Glomerular endothelial cell (primary cell): ENCODE measurements around the gene SRGAP1. TPM values are rescaled to one million over a fixed set of nuclear protein-coding genes. Genes with fewer than 3 reads are reported as not detected.

ENCODE experiments used
- DNase-seq: peaks from one replicate; pipeline ENCODE4 v3.0.0-alpha.2; 2011; ENCODE audit warnings: low read depth, low spot score; ENCODE audit errors: extremely low read depth
- total RNA-seq: library from RNA; depleted of rRNA; stranded (reverse); fragments of >200 nt; gene quantifications from 2 replicates; pipeline ENCODE4 v1.2.3, GENCODE V29; 2015

Gene SRGAP1
- total RNA-seq, result 14.9 and 16.4 TPM in 2 replicates

DNA sequence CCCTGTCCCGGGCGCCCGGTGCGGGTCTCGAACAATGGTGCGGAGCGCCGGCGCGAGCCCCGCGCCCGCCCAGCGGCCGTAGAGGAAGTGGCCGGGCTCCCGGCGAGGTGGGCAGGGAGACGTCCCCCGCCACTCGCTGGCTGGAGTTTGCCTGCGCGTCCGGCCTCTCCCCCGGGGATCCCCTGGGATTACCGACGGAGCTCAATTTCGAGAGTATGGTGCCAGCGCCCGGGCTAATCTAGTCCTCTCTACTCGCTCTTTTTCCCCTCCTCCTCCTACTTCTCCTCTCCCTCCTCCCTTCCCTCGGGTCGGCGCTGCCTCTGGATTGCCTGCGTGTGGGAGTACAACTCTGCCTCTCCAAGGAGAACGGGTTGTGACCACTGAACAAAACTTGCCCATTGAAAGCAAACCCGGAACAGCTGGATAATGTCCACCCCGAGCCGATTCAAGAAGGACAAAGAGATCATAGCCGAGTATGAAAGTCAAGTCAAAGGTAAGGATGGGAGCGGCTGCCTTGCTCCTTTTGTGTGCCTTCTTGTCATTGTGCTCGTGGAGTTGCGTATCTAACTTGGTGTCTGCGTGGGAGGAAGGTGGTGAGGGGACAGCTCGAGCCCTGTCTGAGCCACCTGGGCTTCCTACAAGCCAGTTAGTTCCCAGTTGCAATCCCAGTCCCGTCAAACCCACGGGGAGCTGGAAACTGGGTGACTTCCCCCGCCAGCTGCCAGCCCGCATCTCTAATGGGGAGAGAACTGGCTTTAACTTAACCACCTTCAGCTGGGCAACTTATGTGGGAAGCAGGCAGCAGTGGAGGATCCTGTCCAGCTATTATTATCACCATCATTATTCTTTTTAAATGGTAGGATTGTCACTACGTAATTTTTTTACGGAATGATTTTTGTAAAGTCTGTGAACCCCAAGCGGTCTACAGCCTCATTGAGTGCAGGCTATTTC lies at the start of gene SRGAP1:
SRGAP1 (plus strand) TSS at position 310 of the 951 bp plus-strand sequence; CDS start at position 427, 117 bp downstream.
- DNase-seq, result peak; percentile 12

DNA sequence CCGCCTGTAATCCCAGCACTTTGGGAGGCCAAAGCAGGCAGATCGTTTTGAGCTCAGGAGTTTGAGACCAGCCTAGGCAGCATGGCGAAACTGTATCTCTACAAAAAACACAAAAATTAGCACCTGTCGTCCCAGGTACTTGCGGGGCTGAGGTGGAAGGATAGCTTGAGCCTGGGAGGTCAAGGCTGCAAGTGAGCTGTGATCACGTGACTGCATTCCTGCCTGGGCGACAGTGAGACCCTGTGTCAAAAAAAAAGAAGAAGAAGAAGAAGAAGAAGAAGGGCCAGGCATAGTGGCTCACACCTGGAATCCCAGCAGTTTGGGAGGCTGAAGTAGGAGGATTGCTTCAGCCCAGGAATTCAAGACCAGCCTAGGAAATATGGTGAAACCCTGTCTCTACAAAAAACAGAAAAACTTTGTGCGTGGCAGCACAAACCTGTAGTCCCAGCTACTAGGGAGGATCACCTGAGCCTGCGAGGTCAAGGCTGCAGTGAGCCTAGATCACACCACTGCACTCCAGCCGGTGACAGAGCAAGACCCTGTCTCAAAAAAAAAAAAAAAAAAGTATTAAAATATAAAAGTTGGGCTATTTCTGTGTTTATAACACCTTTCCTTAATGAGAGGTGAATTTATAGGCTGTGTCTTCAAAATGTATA lies 49.3 kb upstream of the SRGAP1 start:
- DNase-seq, result no peak

DNA sequence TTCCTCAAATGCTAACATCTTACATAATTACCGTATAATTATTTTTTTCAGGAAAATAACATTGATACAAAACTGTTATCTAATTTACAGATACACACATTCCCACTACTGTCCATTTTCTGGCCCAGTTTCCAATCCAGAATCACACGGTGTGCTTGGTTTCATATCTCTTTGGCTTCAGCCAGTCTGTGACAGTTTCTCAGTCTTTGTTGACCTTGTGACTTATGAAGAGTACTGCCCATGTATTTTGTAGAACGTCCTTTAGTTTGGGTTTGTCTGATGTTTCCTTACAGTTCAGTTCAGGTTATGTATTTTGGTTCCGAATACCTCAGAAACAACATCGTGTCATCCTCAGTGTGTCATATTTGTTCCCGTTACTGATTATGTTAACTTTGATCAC lies 48.6 kb upstream of the SRGAP1 start:
- DNase-seq, result no peak

- DNase-seq, result no peak
Measured at GRCh38 chr12:63802012-63802608, 42.4 kb upstream of the SRGAP1 start.

DNA sequence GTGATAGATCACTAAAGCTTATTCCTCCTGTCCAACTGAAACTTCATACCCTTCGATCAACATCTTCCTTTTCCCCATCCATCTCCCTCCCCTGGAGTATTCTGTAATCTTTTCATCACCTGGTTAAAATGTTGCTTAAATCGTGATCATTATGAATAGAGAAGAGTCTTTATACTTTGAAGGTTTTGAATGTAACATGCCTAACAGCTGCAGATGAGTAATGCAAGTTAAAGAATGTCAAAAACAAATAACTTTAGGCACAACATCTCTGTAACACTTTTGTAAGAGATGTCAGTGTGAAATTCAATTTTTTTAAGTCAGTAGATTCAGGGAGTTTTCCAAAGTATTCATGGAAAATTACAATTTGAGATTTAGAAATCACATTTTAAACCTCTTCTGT lies 39.8 kb upstream of the SRGAP1 start:
- no peak for DNase-seq

GRCh38 chr12:63805704-63806672 lies 38.5 kb upstream of the SRGAP1 start:
- DNase-seq, result no peak

DNA sequence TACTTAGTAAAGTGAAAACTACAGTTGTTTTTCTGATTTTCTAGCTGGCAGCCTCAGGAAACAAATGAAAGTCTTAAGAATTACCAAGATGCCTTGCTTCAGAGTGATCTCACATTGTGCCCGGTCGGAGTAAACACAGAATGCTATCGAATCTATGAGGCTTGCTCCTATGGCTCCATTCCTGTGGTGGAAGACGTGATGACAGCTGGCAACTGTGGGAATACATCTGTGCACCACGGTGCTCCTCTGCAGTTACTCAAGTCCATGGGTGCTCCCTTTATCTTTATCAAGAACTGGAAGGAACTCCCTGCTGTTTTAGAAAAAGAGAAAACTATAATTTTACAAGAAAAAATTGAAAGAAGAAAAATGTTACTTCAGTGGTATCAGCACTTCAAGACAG lies 35.9 kb upstream of the SRGAP1 start:
- no peak for DNase-seq

DNA sequence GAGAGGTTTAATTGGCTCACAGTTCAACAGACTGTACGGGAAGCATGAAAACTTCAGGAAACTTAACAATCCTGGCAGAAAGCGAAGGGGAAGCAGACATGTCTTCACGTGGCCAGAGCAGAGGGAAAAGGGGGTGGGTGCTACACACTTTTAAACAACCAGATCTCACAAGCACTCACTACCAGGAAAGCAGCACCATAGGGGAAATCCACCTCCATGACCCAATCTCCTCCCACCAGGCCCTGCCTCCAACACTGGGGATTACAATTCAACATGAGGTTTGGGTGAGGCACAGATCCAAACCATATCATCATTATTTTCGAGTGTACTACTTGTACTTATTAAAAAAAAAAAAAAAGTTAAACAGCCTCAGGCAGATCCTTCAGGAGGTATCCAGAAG lies 34.9 kb upstream of the SRGAP1 start:
- no peak for DNase-seq

- DNase-seq, result no peak
Measured at GRCh38 chr12:63811334-63811733, 33.2 kb upstream of the SRGAP1 start.

DNA sequence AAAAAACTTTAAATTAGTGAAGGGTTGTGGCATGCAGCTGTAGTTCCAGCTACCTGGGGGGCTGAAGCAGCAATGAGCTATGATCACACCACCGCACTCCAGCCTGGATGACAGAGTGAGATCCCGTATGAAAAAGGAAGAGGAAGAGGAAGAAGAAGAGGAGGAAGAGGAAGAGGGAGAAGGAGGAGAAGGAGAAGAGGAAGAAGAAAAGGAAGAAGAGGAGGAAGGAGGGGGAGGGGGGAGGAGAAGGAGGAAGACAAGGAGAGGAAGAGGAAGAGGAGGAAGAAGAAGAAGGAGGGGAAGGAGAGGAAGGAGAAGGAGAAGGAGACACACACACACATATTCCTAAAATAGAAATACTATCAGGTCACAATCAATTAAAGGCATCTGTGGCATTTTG lies 32.7 kb upstream of the SRGAP1 start:
- DNase-seq, result no peak

- no peak for DNase-seq
Measured at GRCh38 chr12:63814146-63814772, 30.2 kb upstream of the SRGAP1 start.

DNA sequence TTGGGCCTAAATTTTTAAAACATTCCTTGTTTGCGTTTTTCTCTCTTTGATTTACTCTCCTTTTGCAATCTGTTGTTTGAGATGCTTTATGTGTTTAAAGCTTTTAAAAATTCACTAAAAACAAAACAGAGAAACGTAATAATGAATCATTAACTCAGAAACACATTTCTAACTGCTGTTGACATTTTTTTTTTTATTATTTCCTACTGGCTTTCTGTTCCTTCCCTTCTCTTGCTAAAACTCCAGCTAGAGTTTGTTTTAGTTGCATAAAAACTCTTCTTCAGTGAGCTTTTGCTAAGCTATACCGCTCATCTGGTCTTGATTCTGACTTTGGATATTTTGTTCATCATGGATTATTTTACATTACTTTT lies 29.0 kb upstream of the SRGAP1 start:
- no peak for DNase-seq

DNA sequence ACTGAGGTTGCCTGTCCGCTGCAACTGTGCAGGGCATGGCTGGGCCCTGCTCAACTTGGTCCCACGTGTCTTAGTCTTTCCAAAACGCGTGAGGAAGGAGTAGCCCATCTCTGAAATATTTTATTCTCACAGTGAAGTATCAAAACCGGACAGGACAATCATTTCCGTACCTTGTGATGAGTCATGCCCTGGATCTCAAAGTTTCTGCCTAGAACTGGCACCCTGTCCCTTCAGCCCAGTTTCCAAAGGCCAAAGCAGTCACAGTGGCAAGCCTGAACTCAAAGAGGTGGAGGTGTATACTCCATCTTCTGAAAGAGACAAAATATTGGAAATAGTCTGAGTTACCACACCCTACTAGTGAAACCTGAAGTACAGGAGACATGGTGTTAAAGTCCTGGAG lies 28.5 kb upstream of the SRGAP1 start:
- DNase-seq, result no peak

DNA sequence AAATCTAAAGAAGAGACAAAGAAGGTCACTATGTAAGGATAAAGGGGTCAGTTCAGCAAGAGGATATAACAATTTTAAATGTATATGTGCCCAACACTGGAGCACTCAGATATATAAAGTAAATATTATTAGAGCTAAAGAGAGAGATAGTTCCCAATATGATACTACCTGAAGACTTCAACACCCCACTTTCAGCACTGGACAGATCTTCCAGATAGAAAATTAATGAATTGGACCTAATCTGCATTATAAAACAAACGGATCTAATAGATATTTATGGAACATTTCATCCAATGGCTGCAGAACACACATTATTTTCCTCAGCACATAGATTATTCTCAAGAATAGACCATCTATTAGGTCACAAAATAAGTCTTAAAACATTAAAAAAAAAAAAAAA lies 24.1 kb upstream of the SRGAP1 start:
- DNase-seq, result no peak

- DNase-seq, result no peak
Measured at GRCh38 chr12:63821781-63822251, 22.7 kb upstream of the SRGAP1 start.

DNA sequence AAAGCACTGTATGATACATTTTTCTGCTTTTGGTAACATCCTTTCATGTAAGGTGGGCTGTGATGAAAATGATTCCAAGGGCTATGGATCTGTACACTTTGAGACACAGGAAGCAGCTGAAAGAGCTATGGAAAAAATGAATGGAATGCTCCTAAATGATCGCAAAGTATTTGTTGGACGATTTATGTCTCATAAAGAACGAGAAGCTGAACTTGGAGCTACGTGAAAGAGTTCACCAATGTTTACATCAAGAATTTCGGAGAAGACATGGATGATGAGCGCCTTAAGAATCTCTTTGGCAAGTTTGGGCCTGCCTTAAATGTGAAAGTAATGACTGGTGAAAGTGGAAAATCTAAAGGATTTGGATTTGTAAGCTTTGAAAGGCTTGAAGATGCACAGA lies 22.1 kb upstream of the SRGAP1 start:
- no peak for DNase-seq

- DNase-seq, result no peak
Measured at GRCh38 chr12:63823040-63823439, 21.5 kb upstream of the SRGAP1 start.

DNA sequence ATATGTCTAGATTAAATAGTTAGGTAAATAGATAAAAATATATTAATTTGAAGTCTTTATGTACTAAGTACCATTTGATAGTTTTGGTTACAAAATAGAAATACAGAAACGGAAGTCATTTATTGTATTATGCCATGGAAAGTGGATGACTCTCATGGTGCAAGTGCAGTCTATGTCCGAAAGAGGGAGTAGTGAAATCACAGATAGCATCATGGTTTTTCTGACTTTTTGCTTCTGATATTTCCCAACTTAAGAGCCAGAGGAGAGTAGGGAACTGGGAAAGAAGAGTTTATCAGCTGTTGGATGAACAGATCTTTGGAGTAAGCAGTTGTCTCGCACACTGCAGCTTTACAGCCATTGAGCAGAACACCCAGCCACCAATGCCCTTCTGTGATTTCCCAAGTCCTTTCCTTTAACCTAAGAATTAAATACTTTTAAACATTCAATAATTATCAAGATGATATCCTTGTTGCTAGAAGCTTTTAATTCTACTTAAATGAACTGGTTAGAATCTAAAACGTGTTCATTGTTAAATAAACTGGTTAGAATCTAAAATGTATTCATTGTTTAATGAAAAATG lies 18.4 kb upstream of the SRGAP1 start:
- DNase-seq, result peak; percentile 60

DNA sequence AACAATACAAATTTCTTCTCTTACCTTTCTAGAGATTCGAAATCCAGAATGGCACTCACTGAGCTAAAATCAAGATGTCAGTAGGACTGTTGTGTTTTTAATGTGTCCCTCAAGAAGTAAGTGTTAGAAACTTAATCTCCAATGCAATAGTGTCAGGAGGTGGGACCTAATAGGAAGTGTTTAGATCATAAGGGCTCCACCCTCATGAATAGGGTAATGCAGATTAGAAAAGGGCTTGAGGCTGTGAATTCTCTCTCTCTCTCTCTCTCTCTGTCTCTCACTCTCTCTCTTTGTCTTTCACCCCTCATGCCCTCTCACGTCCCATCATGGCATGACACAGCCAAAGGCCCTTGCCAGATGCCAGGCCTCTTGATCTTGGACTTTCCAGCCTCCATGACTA lies 15.6 kb upstream of the SRGAP1 start:
- DNase-seq, result no peak

DNA sequence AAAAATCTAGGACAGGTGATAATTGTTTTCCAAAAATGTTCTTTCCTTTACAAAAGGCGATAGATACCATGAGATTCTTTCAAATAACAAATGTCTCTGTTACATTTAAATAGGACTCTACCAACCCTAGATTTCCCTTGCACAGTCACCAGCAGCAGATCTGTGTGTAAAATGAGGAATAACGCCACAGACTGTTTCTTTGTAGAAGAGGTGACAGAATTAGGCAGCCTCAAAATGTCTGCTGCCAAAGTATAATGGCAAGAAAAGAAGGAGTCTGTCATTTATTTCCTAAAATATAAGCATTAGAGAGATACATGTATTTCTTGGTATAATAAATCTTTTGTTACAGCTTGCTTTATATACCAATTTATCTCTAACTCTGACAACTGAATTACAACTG lies 8.5 kb upstream of the SRGAP1 start:
- DNase-seq, result no peak
